ENCODE results near the gene ACTL8. TPM values are rescaled to one million over a fixed set of nuclear protein-coding genes. Genes with fewer than 3 reads are reported as not detected.

Gene ACTL8
- total RNA-seq, 1 experiment from 2014 or later: 0.07 TPM

DNA sequence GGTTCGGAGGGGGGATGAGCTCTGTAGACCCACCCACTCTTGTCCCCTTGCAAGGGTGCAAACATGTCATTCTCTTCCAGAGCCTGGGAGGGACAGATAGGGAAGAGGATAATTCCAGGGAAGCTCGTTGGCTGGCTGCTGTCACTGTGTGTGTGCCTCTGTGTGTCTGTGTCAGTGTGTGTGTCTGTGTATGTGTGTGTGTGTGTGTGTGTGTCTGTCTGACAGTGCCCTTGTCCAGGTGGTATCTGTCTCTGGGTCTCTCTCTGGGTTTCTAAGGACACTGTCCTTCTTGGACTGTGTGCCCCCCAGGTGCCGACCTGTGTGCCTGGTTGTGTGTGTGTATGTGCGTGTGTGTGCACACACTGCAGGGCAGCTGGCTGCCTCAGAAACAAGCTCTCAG, 90.5 kb downstream of the ACTL8 start:
- no peak for DNase-seq (ENCODE audit: low read depth)

DNA sequence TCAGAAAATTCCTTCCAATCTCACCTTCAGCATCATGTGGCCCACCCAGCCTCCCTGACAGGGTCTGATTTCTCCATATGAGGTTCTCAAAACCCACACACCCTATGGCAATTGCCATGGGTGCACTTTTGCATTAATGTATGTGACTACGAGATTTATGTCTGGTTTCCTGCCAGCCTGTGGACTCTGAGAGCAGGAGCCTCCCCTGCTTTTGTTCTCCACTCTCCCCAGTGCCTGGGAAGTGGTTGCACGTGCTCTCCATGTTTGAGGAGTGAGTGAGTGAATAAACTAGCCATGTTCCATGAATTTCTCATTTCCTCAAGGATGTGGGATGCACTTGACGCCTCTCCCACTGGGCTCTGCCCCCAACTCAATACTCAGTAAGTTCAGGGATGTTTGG, 91.2 kb downstream of the ACTL8 start:
- no peak for DNase-seq (ENCODE audit: low read depth)

DNA sequence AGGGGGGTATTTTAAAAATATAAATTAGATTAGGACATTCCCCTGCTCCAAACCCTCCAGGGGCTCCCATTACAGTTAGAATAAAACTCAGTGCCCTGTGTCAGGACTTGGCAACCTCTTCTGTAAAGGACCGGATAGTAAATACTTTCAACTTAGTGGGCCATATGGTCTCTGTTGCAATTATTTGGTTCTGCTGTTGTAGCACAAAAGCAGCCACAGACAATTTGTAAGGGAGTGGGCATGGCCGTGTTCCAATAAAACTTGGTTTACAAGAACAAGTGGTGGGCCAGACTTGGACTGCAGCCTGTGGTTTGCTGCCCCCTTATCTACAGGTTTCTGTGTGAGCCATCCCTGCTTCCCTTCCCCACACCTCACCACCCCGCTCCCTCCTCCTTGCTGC, 92.0 kb downstream of the ACTL8 start:
- no peak for DNase-seq (ENCODE audit: low read depth)

DNA sequence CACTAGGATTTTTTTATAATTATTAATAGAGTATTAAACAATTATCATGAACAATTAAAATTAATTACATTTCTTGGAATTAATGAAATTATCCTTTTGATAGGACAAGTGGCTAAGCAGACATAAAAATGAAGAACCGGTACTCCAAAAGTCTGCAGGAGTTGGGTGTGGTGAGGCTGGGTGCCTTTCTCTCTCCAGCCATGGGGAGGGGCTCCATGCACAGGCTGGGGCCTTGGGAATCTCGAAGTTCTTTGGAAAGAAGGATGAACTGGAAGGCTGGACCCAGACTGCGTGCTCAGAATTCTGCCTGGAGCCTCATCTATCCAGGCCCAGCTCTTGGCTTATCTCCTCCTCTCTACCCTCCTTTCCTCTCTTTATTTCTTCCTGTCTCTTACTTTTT, 94.1 kb downstream of the ACTL8 start:
- peak; percentile 30 for DNase-seq (ENCODE audit: low read depth)

DNA sequence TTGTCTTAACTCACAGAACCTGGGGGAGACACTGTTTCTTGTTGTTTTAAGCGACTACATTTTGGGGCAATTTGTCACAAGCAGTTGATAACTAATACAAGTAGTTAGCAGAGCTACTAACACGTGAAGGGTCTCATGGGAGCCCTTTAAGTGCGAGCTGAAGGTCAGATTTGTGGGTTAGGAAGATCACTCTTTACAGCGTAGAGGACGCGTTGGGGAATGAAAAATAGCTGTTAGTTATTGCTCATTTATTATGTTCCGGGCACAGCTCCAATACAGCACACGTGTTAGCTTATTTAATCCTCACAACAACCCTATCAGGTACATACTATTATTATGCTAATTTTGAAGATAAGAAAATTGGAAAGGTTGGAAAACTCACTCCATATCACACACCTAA, 95.9 kb downstream of the ACTL8 start:
- DNase-seq (ENCODE audit: low read depth): no peak

DNA sequence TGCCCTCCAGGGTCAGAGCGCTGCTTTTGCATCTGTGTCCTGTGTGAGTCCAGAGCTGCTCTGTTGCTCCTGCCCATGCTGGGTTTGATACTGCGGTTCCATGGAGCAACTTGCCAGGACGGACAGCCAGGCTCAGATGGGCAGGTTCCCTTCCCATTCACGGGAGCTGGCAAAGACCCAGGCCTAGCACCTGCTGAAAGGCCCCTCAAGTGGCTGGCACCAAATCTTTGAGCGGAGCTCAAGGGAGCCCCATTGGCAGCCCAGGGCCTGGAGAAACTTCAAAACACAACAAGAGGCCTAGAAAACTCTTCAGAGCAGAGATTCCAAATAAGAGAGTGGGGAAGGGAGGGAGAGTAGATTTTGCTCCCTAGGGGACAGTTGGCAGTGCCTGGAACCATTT, 97.2 kb downstream of the ACTL8 start:
- no peak for DNase-seq (ENCODE audit: low read depth)

DNA sequence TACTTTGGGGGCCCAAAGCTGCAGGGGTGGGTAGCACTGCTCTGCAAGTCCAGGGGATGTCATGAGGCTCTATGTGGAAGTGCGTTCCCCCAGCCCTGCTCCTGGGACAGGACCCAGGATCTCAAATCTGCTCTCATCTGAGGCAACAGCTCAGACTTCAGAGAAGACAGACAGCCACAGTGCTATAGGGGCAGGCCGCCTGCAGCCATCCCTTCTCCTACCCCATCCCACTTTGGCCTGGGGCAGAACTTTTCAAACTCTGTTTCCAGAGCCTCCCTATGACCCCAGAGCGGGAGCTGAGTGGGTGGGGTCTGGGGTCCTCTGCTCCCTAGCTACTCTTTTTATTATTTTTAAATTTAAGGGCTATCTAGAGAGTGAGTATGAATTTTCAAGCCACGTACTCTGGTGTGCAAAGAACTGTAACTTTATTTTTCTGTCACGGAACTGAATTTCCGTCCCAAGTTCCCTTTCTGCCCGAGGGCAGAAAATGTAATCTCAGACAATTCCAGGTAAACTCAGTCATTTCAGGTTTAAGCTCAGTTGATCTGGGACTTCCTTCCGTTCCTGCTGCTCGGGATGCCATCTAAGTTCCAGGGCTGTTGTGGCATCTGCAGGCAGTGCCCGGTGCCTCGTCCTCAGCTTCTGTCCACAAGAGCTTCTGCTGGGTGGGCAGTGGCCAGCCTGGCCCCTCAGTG, 98.3 kb downstream of the ACTL8 start:
- no peak for DNase-seq (ENCODE audit: low read depth)

DNA sequence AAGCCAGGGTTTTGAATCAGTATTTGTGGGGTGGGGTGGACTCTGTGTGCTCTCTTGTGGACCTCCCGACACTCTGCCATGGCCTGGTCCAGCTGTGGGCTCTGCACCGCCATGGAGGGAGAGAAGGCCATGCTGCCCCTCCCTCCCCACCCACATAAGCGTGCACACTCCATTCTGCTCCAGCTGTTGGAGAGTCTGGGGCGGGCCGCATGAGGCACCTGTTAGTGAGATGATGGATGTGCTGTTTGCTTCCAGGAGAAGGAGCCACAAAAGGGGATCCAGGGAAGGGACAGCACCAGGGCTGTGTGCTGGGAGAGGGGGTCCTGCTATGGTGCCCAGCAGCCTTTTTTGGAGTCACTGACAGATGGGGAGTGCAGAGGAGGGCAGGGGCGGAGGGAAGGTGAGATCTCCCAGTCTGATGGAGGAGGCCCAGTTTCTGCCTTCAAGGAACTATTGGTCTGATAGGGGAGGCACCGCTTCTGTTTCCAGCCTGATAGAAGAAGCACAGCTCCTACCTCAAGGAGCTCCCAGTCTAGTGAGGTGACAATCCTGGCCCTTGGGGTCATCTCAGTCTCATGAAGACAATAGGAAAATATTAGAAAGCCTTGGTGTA, 101.5 kb downstream of the ACTL8 start:
- DNase-seq (ENCODE audit: low read depth): no peak

DNA sequence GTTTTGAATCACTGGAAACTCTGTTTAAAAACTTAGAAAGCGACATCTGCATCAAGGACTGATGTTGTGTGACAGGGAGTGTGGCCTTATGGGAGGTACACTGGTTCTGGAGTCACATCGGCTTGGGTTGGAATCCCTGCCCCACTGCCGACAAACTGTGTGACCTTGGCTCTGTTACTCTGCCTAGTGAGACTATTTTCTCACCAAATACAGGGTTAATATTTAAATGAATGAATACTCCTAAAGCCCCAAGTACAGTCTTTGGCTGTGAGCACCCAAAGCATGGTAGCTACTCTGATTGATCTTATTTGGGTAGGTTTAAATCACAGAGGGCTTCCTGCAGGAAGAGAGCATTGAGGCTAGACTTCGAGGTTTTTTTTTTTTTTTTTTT, 102.0 kb downstream of the ACTL8 start:
- DNase-seq (ENCODE audit: low read depth): no peak

DNA sequence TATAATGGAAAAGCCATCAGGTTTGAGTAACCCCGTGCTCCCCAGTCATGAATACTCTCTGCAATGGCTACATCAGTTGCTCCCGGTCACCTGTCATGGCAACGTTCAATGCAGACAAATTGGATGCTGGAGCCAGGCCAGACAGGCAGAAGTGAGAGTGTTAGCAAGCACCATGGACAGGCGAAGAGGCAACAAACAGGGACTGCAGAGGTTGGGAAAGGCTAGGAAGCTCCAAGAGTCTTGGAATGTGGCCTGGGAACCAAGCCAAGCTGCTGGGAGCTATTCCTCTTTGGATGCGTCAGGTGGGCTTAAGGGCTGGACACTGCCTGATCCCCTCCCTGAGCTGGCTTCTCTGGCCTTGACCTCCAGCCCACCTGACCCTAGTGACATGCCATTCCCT, 102.9 kb downstream of the ACTL8 start:
- peak; percentile 63 for DNase-seq (ENCODE audit: low read depth)

DNA sequence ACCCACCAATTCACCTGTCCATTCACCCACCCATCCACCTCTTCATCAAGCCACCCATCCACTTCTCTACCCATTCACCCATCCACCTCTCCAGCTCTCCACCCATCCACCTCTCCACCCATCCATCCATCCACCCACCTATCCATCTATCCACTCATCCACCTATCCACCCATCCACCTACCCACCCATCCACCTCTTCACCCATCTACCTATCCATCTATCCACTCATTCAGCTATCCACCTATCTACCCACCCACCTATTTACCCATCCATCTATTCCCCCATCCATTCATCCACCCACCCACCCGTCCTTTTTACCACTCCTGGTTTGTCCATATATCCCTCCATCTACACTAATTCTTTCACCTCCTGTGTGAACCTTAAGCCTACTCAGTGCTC, 105.7 kb downstream of the ACTL8 start:
- no peak for DNase-seq (ENCODE audit: low read depth)

DNA sequence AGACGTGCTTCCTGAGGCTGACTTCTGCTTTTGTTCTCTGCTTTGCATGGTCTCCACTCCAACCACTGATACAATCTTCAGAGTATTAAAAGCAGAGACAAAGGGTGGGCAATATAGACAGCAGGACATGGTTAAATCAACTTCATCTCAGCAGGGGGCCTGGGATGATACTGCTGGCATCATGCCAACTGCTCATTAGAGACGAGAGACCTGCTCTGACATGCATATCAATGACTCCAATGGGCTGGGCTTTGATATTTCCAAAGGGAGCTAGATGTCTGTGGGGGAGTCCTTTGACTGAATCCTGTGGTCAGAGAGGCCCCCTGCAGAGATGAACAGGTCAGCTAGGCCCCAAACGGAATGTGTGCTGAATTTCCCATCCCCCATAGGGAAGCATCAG, 106.6 kb downstream of the ACTL8 start:
- DNase-seq (ENCODE audit: low read depth): peak; percentile 77

DNA sequence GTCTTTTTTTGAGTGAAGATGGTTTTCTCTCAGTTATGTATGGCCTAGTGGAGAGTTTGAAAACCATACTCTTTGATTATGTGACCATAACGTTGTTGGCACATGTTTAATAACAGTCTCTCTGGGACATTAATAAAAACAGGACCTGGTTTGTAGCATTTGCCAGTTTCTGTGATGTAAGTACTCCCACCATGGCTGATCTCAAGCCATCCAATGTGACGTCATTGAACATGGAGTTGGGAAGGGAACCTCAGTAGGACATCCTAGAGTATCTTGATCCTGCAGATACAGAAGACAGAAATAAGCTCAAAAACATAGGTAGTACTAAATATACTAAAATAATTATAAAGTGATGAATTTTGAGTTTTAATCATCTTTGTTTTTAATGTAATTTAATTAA, 107.0 kb downstream of the ACTL8 start:
- no peak for DNase-seq (ENCODE audit: low read depth)

DNA sequence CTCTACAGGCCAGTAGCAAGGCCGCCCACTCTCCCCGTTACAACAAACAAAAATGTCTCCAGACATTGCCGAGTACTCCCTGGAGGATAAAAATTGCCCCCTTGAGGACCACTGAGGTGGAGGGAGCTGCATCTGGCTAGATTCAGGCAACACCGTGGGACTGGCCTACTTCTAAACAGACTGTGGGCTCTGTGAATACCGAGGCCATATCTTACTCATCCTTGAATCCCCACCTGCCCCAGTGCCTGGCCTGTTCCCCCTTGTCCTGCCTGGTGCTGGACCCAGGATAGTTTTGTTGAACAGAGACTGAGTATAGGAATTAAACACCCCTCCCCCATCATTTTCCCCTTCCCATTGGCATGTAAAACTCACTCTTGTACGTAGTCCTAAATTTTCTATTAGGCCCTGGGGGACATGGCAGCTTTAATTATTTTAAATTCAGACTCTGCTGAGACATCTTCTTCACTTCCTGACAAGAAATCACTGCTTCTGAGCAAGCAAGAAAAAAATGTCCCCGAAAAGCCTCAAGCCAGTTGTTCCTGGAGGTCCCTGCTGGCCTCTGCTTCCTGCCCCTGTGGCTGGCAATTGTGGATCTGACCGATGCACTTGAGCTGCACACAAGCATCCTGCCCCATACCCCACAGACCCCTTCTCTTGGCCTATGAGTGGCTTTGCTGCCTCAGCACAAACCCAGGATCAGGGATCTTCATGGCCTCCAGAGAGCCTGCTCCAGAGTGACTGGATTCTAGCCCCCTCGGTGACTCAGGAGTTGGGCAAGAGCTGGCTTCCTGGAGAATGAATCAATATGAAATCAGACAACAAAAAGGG, 111.0 kb downstream of the ACTL8 start:
- DNase-seq (ENCODE audit: low read depth): peak; percentile 95

DNA sequence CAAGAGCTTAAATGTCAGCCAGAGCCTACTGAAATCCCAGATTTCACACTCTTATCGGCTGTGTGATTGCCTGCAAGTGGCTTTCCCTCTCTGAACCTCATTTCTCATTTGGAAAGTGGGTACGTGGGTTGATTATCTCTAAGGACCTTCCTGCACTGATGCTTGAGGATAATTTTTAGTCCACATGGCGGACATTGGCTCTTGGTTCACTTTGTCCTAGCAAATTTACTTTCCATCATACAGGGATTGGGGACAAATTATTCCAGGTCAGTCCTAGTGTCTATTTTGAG, 111.6 kb downstream of the ACTL8 start:
- no peak for DNase-seq (ENCODE audit: low read depth)

DNA sequence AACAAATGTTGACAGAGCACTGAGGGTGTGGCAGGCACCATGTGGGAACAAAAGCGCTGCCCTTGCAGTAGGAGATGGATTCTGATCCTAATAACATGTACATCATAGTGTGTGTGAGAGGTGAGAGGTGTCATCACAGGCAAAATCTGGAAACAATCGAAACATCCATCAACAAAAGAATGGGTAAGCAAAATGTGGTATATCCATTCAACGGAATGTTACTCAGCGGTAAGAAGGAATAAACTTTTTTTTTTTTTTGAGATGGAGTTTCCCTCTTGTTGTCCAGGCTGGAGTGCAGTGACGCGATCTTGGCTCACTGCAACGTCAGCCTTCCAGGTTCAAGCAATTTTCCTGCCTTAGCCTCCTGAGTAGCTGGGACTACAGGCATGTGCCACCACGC, 112.3 kb downstream of the ACTL8 start:
- DNase-seq (ENCODE audit: low read depth): no peak

DNA sequence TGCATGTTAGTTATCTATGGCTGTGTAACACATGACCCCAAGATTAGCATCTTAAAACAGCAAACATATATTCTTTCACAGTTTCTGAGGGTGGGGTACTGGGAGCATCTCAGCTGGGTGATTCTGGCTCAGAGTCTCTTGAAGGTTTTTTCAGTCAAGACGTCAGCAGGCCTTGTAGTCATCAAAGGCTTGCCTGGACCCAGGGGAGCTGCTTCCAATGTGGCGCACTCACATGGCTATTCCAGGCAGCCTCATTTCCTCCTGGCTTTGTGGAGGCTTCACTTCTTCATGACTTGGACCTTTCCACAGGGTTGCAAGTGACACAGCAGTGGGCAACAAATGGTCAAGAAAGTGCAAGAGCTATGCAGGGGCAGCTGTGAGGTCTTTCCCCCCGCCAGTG, 114.7 kb downstream of the ACTL8 start:
- DNase-seq (ENCODE audit: low read depth): no peak

DNA sequence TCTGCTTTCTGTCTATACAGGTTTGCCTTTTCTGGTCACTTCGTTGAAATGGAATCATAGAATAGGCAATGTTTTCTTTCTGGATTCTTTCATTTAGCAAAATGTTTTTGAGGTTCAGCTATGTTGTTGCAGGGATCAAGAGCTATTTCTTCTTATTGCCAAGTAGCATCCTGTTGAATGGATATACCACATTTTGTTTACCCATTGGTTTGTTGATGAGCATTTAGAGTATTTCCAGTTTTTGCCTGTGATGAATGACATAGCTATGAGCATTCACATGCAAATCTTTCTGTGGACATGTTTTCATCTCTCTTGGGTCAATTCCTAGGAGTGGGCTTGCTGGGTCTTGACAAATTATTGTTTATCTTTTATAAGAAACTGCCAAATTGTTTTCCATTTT, 115.5 kb downstream of the ACTL8 start:
- DNase-seq (ENCODE audit: low read depth): no peak

DNA sequence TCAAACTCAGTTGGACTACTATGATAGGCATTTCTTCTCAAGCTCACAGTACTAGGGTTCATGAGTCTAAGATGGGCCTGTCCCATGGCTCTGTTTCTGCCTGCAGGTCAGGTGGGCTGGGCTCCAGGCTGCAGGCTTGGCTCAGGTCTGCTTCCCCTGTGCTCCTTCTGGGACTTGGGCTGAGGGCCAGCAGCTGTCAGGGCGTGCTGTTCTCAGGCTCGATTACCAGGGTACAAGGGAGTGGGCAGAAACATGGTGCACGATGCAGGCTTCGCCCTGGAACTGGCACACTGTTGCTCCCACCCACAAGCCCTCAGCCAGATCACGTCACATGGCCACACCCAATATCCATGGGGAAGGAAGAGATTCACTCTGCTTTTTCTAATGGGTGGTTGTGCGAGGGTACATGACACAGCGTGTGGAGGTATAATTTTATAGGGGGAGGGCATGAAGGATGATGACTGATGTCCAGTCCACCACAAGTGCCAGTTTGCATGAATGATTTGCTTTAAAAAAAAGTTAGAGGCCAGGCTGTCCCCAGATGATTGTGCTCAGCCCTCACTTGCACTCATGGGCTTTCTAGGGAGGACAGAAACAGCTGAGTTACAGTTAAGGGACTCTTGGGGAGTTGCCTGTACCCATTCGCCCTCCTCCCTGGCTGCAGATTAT, 118.0 kb downstream of the ACTL8 start:
- peak; percentile 50 for DNase-seq (ENCODE audit: low read depth)

DNA sequence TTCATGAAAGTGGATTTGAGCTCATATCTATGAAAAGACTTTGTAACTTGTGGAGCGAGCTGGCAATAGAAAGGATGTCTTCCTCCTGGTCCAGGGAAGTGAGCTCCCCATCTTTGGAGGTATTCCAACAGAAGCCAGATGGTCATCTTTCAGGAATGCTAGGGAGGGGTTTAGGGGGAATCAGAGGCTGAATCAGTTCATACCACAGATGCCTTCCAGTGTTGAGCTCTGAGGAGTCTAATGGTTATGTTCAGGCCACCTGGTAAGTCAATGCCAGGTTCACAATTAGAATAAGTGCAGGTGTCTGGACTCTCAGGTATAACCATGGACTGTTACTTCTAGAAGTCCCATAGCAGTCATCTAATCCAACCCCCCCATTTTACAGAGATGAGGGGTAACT, 119.1 kb downstream of the ACTL8 start:
- peak; percentile 97 for DNase-seq (ENCODE audit: low read depth)

DNA sequence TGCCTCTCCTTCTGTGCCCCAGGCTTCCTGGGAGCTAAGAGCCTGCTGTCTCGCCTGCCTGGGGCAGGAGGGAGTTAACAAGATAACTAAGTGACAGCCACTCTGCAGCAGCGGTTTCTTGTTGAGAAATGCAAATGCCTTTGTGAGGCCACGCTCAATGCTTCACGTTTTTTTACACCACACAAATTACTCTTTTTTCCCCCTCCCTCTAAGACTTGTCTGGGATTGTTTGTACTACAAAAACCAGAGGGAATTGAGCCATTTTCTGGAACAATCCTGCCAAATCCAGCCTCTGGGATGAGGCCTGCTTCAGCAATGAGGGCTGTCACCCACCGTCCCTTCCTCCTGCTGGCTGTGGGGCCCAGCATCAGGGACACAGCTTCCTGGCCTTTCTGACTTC, 119.6 kb downstream of the ACTL8 start:
- peak; percentile 86 for DNase-seq (ENCODE audit: low read depth)

DNA sequence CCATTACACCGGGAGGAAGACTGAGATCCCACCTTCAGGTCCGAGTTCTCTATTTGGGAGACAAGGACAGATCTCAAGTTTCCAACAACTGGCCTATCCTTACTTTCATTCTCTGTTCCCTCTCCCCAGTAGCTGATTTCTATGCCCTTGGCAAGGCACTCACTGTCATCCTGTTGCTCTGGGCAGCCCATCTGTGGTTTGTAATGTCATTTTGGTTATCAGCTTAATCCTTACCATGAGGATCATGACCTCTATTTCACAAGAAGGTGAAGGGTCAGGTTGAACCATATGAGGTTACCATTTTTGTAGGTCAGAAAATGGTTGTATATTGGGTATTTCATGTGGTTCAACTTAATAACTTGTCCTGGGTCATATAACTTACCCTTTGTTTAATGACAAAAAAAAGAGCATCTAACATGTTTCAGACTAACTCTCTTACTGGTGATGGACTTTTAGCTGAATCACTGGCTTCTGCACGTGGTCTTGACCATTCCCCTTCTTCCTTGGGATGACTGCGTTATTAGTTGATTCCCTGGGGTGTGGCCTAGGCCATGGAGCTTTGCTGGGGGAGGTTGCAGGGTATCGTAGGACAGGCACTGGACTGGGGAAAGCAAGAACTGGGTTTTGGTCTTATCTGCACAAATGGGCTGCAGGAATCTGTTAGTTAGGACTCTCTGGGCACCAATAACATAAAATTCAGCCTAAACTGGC, 120.2 kb downstream of the ACTL8 start:
- peak; percentile 82 for DNase-seq (ENCODE audit: low read depth)

Measured in M059J (cell line).